PC-9 (cell line): ENCODE results near the gene ABTB2.

Experiments
- EZH2 ChIP-seq: fragments of 200-600 bp; sonication (generic); IDR thresholded peaks from 2 replicates; pipeline ENCODE4 v1.8.0; 2017; ENCODE audit warnings: antibody characterized with exemption, low read depth
- TF ChIP-seq, protein P1 (sequence below): fragments of 200-600 bp; sonication (generic); conservative IDR thresholded peaks from 2 replicates; pipeline ENCODE4 v1.6.1; 2017; ENCODE audit warnings: mixed run types, antibody characterized with exemption, mild to moderate bottlenecking, moderate library complexity

DNA sequence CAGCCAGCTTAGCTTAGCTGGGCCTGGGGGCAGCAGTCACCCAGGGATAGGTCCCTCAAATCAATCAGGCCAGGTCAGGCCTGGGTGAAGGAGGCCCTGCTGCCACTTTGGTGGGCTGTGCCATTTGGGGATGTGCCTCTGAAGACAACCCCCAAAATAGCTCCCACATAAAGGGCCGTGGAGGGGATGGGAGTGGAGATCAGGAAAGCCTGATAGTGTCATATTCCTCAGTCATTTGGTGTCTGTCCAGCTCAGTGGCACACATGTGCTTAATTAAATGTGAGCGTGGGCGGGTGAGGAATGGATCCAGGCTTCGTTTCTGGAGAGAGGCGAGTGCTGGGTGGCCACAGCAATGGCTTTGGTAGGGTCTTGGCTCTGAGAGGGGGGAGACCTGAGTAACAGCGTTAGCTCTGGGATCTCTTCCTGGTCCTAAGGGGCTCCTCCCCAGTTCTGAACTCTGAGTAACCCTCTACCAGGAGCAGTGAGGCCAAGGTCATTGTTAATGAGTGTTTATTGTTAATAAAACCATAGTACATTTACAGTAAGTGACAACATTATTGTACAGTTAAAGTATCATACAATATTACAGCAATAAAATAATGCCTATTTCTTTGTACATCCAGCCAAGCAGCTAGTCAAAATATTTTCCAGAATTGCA, 207.2 kb downstream of the ABTB2 start:
- TF ChIP-seq, protein P1, sequence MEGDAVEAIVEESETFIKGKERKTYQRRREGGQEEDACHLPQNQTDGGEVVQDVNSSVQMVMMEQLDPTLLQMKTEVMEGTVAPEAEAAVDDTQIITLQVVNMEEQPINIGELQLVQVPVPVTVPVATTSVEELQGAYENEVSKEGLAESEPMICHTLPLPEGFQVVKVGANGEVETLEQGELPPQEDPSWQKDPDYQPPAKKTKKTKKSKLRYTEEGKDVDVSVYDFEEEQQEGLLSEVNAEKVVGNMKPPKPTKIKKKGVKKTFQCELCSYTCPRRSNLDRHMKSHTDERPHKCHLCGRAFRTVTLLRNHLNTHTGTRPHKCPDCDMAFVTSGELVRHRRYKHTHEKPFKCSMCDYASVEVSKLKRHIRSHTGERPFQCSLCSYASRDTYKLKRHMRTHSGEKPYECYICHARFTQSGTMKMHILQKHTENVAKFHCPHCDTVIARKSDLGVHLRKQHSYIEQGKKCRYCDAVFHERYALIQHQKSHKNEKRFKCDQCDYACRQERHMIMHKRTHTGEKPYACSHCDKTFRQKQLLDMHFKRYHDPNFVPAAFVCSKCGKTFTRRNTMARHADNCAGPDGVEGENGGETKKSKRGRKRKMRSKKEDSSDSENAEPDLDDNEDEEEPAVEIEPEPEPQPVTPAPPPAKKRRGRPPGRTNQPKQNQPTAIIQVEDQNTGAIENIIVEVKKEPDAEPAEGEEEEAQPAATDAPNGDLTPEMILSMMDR = no peak
- no peak for TF ChIP-seq EZH2
